HCEC 1CT (cell line): ENCODE data around the gene SHC2.
"Not testable (repeated sequence)": the region's sequence is repeated elsewhere in the genome, so short reads cannot be mapped to it uniquely, and the experiment has no call there.

Source experiments
- DNase-seq: peaks from one replicate; pipeline ENCODE4 v3.0.0-alpha.2; 2017

The SHC2 gene

GRCh38 chr19:444677-445210 is 16.1 kb downstream of the SHC2 start:
- no peak for DNase-seq

- DNase-seq: no peak
These were observed 17.8 kb downstream of the SHC2 start for GRCh38 chr19:443005-443404.

GRCh38 chr19:442085-442484 is 18.7 kb downstream of the SHC2 start:
- DNase-seq: no peak

DNA sequence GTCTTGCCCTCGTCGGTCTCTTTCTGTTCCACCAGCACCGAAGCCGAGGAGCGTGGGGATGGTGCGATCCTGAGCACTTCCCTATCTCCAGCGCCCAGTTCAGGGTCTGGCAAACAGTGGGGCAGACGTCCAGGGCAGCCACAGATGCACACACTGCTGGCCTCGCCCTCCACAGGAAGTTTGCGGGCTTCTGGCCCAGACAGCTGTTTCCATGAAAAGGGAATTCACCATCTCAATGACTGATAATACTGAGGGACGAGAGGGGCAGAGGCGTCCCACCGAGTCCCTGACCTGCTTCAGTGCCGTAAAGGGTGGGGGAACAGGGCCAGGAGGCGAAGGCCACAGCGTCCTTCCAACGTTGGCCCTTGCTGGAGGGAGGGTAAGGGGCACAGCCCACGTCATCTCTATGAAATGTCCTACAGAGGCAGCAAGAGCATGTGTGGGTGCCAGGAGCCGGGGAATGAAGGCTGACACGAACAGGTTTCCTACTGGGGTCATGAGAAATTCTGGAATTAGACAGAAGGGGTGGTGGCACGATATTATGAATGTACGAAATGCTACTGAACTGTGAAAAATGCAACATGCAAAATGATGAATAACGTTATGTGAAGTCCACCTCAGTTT is 19.5 kb downstream of the SHC2 start:
- DNase-seq: no peak

DNA sequence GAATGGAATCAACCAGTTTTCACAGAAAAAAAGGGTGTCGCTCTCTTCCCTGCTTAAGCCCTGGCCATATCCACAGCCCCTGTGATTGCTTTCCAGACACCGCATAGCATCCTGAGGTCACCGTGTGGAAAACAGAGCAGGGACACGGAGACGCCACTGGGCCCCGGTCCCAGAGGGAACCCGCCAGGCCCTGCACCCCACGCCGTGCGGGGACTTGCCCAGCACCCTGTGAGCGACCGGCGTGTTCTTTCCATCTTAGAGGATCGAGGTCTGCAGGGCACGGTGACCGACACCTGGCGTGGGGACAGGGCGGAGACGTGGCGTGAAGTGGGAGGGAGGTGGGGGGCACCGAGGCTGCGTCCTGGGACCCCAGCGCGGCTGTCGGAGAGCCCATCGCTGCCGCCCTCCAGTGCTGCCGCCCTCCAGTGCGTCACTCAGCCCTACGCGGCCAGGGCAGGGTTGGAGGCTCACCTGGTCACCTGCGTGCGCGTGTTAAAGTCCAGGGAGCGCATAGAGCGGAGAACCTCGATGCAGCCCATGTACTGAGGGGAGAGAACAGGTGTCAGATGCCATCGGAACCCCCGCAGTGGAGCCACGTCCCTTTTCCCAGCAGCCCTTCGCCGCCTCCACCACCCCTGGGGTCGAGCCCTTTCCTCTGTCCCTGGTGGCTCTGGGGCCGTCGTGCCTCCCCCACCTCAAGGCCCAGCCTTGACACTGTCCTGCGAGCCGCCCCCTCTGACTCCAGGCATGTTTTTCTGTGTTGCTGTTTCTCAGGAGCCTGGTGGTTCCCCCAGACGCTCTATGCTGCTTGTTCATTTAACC is 20.2 kb downstream of the SHC2 start:
- DNase-seq: no peak

- DNase-seq: no peak
These were observed 21.5 kb downstream of the SHC2 start for GRCh38 chr19:439167-439900.

DNA sequence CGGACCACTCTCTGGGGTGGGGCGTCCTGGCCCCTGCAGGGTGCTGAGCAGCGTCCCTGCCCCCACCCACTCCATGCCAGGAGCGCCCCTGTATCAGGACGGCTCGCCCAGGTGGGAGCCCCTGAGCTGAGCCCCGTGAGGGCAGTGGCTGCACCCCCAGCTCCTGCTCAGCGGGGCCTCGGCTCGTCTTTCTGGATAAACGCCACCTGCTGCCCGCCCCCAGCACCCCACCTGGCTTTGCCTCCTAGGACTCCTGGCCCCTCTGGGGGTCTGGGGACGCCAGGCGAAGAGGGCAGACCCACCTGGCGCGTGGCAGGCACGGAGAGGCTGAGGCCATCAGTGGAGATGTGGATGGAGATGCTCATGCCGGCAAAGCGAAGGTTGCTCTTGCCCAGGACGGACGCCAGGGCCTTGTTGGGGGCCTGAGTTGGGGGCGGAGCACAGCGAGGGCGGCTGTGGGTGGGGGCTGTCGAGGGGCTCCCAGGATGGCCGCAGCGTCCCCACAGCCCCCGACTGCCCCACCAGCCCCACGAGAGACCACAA is 22.3 kb downstream of the SHC2 start:
- DNase-seq: no peak

DNA sequence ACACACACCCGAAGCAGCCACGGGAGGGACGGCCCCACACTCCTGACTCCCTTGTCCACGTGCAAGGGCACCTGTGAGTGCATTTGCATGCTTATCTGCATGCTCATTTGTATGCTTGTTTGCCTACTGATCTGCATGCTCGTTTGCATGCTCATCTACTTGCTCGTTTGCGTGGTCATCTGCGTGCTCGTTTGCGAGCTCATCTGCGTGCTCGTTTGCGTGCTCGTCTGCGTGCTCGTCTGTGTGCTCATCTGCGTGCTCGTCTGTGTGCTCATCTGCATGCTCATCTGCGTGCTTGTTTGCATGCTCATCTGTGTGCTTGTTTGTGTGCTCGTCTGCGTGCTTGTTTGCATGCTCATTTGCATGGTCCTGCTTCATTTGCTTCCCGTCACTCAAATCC is 23.8 kb downstream of the SHC2 start:
- DNase-seq: no peak

GRCh38 chr19:436413-436950 is 24.4 kb downstream of the SHC2 start:
- no peak for DNase-seq

GRCh38 chr19:435707-436412 is 25.0 kb downstream of the SHC2 start:
- DNase-seq: no peak

DNA sequence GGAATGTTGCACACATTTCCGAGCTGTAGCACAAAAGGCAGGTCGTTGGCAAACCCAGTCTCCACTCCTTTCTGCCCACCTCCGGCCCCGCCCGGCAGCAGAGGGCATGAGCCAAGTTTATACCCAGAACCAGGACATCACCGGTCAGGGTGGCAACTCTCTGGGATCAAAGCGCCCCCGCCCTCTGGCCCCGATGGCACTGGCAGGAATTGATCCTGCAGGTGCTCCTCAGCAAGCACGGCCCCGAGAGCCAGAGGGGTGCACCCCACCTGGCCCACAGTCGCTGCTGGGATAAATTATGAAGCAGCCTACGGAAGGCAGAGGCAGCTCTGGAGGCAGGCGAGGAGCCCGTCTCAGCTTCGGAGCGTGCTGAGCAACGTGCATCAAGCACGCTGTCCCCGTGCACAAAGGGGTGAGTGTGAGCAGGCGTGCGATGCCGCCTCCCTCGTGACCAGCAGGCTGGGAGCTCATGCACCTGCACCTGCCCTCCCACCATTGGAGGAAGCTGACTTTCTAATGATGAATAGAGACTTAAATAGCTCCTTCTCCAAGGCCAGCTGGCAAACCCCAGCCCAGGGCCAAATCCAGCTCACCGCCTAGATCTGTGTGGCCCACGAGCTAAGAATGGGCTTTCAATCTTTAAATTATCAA is 25.7 kb downstream of the SHC2 start:
- no peak for DNase-seq

GRCh38 chr19:434152-434960 is 26.5 kb downstream of the SHC2 start:
- no peak for DNase-seq

GRCh38 chr19:430701-431100 is 30.1 kb downstream of the SHC2 start:
- DNase-seq: no peak

DNA sequence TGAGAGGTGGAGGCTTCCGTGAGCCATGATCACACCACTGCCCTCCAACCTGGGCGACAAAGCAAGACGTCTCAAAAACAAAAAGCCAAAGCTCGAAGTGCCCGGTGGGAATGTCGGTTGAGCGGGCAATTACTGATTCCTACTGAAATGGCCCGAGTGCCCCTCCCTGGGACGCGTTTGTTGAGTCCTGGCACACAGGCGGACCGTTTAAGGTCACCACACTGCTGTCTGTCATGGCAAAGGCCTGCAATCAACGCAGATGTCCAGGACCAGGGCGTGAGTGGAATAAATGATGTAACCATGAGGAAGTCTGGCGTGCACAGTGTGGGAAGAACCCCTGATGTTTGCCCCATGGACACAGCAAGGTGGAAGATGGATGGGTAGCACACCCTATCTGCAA is 32.7 kb downstream of the SHC2 start:
- no peak for DNase-seq

- not testable (repeated sequence) for DNase-seq
These were observed 33.2 kb downstream of the SHC2 start for GRCh38 chr19:427675-428074.

DNA sequence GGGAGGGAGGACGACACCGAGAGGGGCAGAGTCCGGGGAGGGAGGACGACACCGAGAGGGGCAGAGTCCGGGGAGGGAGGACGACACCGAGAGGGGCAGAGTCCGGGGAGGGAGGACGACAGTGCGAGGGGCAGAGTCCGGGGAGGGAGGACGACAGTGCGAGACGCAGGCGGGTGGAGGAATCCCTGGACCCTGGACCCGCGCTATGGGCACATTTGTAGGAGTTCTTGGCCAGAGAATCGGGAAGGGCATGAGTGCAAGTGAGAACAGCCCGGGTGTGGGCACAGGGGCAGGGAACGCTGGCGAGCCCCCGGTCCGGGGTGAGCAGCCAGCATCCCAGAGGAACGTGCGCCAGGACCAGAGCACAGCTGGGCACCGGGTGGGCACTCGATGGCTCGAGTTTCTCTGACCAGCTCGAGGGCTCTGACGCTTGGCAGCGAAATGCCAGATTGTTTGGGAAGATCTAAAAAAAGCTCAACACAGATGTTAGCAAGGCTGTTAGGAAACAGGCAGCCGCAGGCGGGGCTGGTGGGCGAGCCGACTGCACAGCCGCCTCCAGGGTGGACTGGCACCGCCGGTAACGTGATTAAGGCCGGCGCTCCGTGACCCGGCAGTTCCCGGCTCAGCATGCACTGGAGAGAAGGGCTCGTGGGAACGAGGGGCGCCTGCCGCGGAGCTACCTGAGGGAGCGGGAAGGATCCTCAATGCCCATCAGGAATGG is 33.9 kb downstream of the SHC2 start:
- no peak for DNase-seq

GRCh38 chr19:425056-425455 is 35.8 kb downstream of the SHC2 start:
- DNase-seq: no peak

DNA sequence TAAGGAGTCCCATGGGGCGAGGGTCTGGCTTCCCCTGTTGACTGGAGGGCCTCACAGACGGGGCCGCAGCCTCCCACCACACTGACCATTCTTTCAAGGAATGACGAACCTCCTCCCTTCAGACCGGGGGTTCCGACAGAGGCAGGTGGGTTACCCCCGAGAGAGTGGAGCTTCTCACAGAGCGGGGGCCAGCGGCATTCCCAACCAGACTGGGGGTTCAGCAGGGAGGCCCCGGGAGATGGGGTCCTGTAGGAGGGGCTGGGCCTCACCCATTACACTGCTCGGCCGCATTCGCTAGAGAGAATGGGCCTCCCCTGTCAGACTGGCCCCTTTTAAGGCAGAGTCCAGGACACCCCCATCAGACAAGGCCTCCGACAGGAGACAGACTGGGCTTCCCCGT is 36.3 kb downstream of the SHC2 start:
- DNase-seq: no peak

DNA sequence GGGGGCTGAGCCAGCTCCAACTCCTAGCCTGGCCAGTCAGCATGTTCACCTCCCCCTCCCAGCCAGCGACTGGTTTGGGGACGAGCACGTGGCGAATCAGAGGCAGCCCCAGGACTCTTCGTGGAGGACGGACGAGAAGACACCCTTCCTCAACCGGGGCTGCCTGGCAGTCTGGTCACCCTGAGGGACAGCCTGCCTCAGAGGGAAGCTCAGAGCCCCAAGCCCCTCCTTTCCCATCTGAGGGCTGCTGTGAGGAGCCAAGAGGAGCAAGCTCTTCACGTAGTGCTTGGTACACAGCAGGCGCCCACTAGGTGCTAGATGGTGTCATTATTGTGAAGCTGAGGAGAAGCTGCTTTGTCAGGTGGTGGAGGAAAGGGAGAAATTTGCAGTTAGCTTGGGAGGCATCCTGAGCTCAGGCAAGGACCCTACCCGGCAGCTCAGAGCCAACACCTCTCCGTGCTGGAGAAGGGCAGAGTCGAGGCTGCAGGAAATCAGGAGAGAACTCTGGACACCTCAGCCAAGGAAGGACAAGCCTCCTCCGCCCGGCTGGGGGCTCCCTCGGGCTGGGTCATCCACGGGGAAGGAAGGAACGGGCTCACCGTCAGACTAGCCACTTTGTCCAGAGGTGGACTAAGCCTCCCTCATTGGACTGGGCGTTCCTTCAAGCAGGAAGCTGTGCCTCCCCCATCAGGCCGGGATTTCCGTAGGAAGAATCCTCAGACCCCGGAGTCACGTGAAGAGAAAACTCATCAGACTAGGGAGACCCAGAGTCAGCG is 37.0 kb downstream of the SHC2 start:
- no peak for DNase-seq

GRCh38 chr19:422917-423226 is 38.0 kb downstream of the SHC2 start:
- not testable (repeated sequence) for DNase-seq
